ENCODE data around the gene ADARB2.

GRCh38 chr10:1515780-1516491 lies 221.4 kb downstream of the ADARB2 start:
- TF ChIP-seq CTCF (IDR thresholded peaks at IDR 0.05) = no peak
- no peak for TF ChIP-seq SMC3 (IDR thresholded peaks at IDR 0.05; ENCODE audit: low read depth, low read length)
- no peak for TF ChIP-seq EP300 (IDR thresholded peaks at IDR 0.05; ENCODE audit: borderline replicate concordance in 1 of 2, low read depth in 1 of 2, low read length in 1 of 2)
- TF ChIP-seq TEAD4 (IDR thresholded peaks at IDR 0.05; ENCODE audit: borderline replicate concordance, insufficient read depth) = no peak
- TF ChIP-seq YY1 (IDR thresholded peaks at IDR 0.05; ENCODE audit: low read depth) = no peak
- TF ChIP-seq, protein P1, sequence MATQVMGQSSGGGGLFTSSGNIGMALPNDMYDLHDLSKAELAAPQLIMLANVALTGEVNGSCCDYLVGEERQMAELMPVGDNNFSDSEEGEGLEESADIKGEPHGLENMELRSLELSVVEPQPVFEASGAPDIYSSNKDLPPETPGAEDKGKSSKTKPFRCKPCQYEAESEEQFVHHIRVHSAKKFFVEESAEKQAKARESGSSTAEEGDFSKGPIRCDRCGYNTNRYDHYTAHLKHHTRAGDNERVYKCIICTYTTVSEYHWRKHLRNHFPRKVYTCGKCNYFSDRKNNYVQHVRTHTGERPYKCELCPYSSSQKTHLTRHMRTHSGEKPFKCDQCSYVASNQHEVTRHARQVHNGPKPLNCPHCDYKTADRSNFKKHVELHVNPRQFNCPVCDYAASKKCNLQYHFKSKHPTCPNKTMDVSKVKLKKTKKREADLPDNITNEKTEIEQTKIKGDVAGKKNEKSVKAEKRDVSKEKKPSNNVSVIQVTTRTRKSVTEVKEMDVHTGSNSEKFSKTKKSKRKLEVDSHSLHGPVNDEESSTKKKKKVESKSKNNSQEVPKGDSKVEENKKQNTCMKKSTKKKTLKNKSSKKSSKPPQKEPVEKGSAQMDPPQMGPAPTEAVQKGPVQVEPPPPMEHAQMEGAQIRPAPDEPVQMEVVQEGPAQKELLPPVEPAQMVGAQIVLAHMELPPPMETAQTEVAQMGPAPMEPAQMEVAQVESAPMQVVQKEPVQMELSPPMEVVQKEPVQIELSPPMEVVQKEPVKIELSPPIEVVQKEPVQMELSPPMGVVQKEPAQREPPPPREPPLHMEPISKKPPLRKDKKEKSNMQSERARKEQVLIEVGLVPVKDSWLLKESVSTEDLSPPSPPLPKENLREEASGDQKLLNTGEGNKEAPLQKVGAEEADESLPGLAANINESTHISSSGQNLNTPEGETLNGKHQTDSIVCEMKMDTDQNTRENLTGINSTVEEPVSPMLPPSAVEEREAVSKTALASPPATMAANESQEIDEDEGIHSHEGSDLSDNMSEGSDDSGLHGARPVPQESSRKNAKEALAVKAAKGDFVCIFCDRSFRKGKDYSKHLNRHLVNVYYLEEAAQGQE (IDR thresholded peaks at IDR 0.05; ENCODE audit: low read depth, low read length) = no peak
- TF ChIP-seq FOSL2 (IDR thresholded peaks at IDR 0.05; ENCODE audit: borderline replicate concordance, low read depth) = no peak
- TF ChIP-seq, protein P2, sequence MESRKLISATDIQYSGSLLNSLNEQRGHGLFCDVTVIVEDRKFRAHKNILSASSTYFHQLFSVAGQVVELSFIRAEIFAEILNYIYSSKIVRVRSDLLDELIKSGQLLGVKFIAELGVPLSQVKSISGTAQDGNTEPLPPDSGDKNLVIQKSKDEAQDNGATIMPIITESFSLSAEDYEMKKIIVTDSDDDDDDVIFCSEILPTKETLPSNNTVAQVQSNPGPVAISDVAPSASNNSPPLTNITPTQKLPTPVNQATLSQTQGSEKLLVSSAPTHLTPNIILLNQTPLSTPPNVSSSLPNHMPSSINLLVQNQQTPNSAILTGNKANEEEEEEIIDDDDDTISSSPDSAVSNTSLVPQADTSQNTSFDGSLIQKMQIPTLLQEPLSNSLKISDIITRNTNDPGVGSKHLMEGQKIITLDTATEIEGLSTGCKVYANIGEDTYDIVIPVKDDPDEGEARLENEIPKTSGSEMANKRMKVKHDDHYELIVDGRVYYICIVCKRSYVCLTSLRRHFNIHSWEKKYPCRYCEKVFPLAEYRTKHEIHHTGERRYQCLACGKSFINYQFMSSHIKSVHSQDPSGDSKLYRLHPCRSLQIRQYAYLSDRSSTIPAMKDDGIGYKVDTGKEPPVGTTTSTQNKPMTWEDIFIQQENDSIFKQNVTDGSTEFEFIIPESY (IDR thresholded peaks at IDR 0.05; ENCODE audit: borderline replicate concordance, low read depth) = no peak
